Central memory CD8-positive, alpha-beta T cell (primary cell): ENCODE results near the gene ALB.

ENCODE experiments used
- ATAC-seq: fragments of 150-1000 bp; cut with Tn5 transposase; replicated peaks from 2 replicates; pipeline ENCODE4 v1.10.0; 2022; ENCODE audit warnings: mild to moderate bottlenecking, moderate FRiP score, moderate number of reproducible peaks; ENCODE audit not compliant: poor library complexity, severe bottlenecking; ENCODE audit errors: extremely low read depth
- DNase-seq, 2 donors: peaks; one replicate each; pipeline ENCODE4 v3.0.0; 2021; ENCODE audit warnings: low spot score in 2 of 2
- H3K27ac Mint-ChIP-seq: one replicate; pipeline ENCODE4 v1.8.0; 2022; ENCODE audit warnings: low read depth, mild to moderate bottlenecking, moderate library complexity, mixed read lengths
- H3K27me3 Mint-ChIP-seq: one replicate; pipeline ENCODE4 v1.8.0; 2022; ENCODE audit warnings: mixed read lengths
- H3K36me3 Mint-ChIP-seq: one replicate; pipeline ENCODE4 v1.8.0; 2022; ENCODE audit warnings: mild to moderate bottlenecking, moderate library complexity, mixed read lengths; ENCODE audit not compliant: insufficient read depth
- H3K4me1 Mint-ChIP-seq: one replicate; pipeline ENCODE4 v1.8.0; 2022; ENCODE audit warnings: mixed read lengths
- H3K4me3 Mint-ChIP-seq: one replicate; pipeline ENCODE4 v1.8.0; 2022; ENCODE audit warnings: mild to moderate bottlenecking, moderate library complexity, mixed read lengths
- H3K9me3 Mint-ChIP-seq: one replicate; pipeline ENCODE4 v1.8.0; 2022; ENCODE audit warnings: mixed read lengths

Gene ALB

GRCh38 chr4:73470728-73471127 lies 66.6 kb downstream of the ALB start:
- no peaks in the 10 kb centered on the region for H3K36me3 Mint-ChIP-seq
- no peaks in the 10 kb centered on the region for H3K4me1 Mint-ChIP-seq
- no peak for ATAC-seq
- H3K4me3 Mint-ChIP-seq: no peak overlapping the region
- peaks cover 25% of the 10 kb centered on the region for H3K9me3 Mint-ChIP-seq
- no peaks in the 10 kb centered on the region for H3K27me3 Mint-ChIP-seq
- no peak overlapping the region for H3K27ac Mint-ChIP-seq
- DNase-seq: no peak
